Measurements from ENCODE around the gene FLT3LG. TPM values are rescaled to one million over a fixed set of nuclear protein-coding genes. Genes with fewer than 3 reads are reported as not detected.
A peak's percentile ranks its signal among the peaks of the same experiment; 100 is the strongest.

FLT3LG gene
- total RNA-seq, 2 donors from 2014 or later = 49.1 to 64.4 TPM

DNA sequence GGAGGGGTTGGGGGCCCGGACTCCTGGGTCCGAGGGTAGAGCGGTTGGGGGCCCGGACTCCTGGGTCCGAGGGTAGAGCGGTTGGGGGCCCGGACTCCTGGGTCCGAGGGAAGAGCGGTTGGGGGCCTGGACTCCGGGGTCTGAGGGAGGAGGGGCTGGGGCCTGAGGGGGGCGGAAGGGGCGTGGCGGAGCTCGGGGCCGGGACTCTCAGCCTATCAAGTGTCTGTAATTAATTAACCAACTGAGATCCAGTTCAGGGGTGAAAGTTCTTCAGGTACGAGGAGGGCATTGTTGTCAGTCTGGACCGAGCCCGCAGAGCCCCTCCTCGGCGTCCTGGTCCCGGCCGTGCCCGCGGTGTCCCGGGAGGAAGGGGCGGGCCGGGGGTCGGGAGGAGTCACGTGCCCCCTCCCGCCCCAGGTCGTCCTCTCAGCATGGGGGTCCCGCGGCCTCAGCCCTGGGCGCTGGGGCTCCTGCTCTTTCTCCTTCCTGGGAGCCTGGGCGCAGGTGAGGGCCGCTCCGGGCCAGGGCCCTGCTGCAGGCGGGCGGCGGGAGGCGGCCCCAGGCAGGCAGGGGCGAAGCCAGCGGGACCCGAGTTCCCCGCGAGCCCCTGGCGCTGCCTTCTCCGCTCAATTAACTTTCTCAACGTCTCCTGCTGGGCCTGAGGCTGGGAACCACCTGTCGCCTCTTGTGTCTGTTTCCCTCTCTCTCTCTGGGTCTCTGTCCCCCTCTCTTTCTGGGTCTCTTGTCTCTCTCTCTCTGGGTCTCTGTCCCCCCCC, 39.1 kb downstream of the FLT3LG start:
- peak; percentile 66 to 69 for ATAC-seq
- H3K36me3 Mint-ChIP-seq = no peaks in the 10 kb centered on the region
- DNase-seq (ENCODE audit: low spot score in 2 of 2) = no peak
- H3K9me3 Mint-ChIP-seq = no peaks in the 10 kb centered on the region
- peak overlapping the region; percentile 82 to 92 for H3K27ac Mint-ChIP-seq

DNA sequence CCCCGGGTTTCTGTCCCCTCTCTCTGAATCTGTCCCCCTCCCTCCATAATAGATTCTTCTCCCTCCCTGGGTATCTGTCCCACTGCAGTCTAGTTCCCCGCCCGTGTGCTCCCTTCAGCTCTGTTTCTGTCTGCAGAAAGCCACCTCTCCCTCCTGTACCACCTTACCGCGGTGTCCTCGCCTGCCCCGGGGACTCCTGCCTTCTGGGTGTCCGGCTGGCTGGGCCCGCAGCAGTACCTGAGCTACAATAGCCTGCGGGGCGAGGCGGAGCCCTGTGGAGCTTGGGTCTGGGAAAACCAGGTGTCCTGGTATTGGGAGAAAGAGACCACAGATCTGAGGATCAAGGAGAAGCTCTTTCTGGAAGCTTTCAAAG, 39.7 kb downstream of the FLT3LG start:
- Mint-ChIP-seq H3K36me3 (no peaks in the 10 kb centered on the region), H3K9me3 (no peaks in the 10 kb centered on the region), H3K27ac (peak overlapping the region; percentile 75 to 92)
- no peak for DNase-seq (ENCODE audit: low spot score in 2 of 2)
- ATAC-seq = peak; percentile 18 to 33

DNA sequence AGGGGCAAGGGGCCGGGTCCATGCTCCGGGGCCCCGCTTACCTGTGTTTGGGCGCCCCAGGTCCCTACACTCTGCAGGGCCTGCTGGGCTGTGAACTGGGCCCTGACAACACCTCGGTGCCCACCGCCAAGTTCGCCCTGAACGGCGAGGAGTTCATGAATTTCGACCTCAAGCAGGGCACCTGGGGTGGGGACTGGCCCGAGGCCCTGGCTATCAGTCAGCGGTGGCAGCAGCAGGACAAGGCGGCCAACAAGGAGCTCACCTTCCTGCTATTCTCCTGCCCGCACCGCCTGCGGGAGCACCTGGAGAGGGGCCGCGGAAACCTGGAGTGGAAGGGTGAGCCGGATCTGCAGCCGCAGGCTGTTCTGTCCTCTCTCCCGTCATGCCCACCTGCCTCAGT, 40.1 kb downstream of the FLT3LG start:
- DNase-seq (ENCODE audit: low spot score in 2 of 2) (no peak), ATAC-seq (no peak)
- Mint-ChIP-seq H3K36me3 (no peaks in the 10 kb centered on the region), H3K9me3 (no peaks in the 10 kb centered on the region), H3K27ac (peak overlapping the region in 1 of 2 donors; percentile 75)

DNA sequence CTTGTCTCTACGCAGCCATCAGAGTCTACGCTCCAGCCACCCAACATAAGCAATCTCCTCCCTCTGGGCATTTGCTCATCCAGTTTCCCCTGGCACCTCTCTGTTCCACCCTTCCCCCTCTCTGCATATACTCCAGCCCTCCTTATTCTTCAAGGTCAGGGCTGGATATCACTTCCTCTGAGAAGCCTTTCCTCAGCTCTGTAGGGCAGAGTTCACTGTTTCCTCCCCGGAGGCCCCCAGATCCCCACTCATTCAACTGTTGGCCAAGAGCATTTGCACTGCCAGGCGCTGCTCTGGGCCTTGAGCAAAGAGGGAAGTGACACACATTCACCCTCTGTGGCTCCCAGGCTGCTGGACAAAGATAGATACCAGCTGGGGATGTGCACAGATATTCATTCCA, 41.8 kb downstream of the FLT3LG start:
- Mint-ChIP-seq H3K27ac (peak overlapping the region; percentile 12 to 87), H3K9me3 (no peaks in the 10 kb centered on the region), H3K36me3 (no peaks in the 10 kb centered on the region)
- ATAC-seq (no peak), DNase-seq (ENCODE audit: low spot score in 2 of 2) (no peak)

DNA sequence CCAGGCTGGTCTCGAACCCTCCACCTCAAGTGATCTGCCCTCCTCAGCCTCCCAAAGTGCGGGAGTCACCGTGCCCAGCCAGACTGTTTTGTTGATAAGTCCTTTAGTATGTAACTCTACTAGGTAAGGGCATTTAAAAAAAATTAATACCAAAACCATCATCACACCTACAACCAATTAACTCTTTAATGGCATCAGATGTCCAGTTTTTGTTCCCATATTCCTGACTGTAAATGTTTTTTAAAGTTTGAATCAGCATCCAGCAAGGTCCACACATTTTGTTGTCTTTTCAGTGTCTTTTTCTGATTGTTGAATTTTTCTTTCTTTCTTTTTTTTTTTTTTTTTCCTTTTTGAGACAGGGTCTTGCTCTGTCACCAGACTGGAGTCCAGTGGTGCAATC, 44.0 kb downstream of the FLT3LG start:
- no peak for ATAC-seq
- H3K27ac Mint-ChIP-seq = no peak overlapping the region
- H3K9me3 Mint-ChIP-seq = no peaks in the 10 kb centered on the region
- no peak for DNase-seq (ENCODE audit: low spot score in 2 of 2)
- H3K36me3 Mint-ChIP-seq = no peaks in the 10 kb centered on the region

DNA sequence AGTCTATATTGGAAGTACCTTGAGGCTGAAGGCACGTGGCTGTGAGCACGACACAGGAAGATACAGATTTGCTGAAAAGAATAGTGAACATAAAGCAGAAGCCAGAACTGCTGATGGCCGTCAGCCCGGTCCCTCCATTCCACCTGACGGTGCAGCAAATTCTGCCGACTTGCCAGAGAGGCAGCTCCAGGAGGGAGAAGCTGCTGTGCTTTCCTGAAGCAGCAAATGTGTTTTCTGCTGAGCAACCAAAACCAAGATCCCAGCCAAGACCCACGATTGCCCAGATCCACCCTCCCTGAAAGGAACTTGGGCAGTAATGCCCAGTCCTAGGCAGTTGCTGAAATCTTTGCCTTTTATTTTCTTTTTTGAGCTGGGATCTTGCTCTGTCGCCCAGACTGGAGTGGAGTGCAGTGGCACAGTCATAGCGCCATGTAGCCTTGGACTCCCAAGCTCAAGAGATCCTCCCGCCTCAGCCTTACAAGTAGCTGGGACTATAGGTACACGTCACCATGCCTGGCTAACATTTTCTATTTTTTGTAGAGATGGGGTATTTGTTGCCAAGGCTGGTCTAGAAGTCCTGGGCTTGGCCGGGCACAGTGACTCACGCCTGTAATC, 46.8 kb downstream of the FLT3LG start:
- no peaks in the 10 kb centered on the region for H3K36me3 Mint-ChIP-seq
- DNase-seq (ENCODE audit: low spot score in 2 of 2) (no peak), ATAC-seq (no peak)
- H3K27ac Mint-ChIP-seq = no peak overlapping the region
- H3K9me3 Mint-ChIP-seq = no peaks in the 10 kb centered on the region

DNA sequence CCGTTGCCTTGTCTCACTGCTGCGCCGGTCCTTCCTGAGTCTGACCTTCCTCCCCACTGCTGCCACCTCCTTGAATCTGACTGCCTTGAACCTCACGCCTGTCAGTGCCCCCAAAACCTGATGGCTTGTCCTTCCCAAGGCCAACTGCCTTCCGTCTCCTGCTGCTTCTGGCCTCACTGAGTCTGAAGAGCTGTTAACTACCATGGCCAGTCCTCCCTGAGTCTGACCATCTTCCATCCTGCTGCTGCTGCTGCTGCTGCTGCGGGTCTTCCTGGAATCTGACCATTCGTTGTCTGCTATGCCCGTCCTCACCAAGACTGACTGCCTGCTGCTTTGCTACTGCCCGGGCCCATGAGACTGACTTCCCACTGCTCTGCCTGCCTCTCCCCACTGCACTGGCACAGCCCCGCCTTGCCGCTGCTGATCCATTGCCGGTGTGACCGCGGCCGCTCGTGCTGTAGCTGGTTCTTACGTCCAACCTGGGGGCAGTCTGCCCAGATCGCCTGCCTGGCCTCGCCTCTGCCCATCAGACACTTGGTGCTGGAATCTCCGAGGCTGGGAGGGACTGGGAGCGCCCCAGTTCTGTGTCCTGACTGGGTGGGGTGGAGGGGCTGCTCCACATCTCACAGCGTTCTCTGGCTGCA, 50.9 kb downstream of the FLT3LG start:
- Mint-ChIP-seq H3K27ac (peak overlapping the region in 1 of 2 donors; percentile 6), H3K36me3 (peaks cover 0 to 5% of the 10 kb centered on the region in 2 donors), H3K9me3 (no peaks in the 10 kb centered on the region)
- ATAC-seq (no peak), DNase-seq (ENCODE audit: low spot score in 2 of 2) (no peak)

DNA sequence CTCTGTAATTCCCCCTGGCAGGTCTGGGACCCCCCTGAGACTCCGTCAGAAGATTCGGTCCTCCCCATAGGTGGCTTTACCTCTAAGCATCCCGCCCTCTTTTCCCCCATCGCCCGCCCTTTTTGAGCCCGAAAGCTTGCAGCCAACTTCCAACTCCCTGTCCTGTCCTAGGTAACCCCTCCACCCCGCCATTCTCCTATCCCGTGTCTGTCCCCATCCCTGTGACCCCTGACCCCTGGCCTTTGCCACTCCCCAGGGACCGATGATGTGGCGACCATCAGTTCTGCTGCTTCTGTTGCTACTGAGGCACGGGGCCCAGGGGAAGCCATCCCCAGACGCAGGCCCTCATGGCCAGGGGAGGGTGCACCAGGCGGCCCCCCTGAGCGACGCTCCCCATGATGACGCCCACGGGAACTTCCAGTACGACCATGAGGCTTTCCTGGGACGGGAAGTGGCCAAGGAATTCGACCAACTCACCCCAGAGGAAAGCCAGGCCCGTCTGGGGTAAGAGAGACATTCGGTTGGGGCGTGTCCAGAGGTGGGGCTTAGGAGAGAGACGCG, 54.3 kb downstream of the FLT3LG start:
- no peak for ATAC-seq
- Mint-ChIP-seq H3K9me3 (no peaks in the 10 kb centered on the region), H3K27ac (no peak overlapping the region), H3K36me3 (peaks cover 0 to 5% of the 10 kb centered on the region in 2 donors)
- DNase-seq (ENCODE audit: low spot score in 2 of 2) = no peak

DNA sequence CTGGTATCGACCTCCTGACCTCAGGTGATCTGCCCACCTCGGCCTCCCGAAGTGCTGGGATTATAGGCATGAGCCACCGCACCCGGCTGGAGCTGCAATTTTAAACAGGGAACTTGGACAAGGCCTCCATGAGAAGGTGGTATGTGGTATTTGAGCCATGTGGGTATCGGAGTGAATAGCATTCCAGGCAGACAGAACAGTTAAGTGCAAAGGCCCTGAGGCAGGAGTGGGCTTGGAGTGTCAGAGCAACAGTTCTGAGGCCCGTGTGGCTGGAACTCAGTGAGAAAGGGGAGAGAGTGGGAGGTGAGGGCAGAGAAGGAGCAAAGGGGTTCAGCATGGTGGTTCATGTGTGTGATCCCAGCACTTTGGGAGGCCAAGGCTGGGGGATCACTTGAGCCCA, 56.7 kb downstream of the FLT3LG start:
- H3K9me3 Mint-ChIP-seq = no peaks in the 10 kb centered on the region
- H3K27ac Mint-ChIP-seq = no peak overlapping the region
- peaks cover 5% of the 10 kb centered on the region in 2 donors for H3K36me3 Mint-ChIP-seq
- ATAC-seq = no peak
- DNase-seq (ENCODE audit: low spot score in 2 of 2) = no peak

DNA sequence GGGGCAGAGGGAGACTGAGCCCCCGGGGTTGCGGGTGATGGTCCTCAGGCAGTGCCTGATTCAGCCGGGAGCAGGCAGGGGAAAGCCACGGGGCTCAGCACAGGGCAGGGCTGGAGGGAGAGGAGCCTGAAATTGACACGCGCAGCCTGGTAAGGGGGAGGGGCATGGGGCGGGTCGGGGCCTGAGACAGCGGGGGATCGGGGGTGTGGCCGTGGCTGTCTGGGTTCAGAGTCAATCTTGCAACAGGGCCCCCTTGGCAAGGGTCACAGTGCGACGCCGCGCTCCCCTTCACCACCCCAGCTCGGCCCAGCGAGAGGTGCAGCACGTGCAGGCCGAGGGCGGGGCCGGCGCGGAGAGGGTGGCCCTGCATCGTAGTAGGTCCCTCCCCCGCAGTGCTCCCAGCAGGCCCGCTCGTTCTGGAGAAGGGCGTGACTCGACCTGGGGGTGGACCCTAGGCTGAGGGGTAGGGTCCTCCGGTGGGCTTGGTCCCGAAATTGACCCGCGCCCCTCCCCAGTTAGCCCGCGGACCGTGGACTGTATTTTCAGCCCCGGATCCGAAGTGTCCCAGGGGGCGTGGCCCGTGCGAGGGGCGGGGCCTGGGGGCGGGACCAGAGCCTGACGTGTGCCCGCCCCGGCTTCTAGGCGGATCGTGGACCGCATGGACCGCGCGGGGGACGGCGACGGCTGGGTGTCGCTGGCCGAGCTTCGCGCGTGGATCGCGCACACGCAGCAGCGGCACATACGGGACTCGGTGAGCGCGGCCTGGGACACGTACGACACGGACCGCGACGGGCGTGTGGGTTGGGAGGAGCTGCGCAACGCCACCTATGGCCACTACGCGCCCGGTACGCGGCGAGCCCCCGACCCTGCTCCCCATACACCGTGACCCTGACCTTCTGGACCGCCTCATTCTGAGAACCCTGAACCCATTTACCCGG, 59.8 kb downstream of the FLT3LG start:
- DNase-seq (ENCODE audit: low spot score in 2 of 2) (peak; percentile 79 to 91), ATAC-seq (peak; percentile 82 to 89)
- peaks cover 0 to 5% of the 10 kb centered on the region in 2 donors for H3K36me3 Mint-ChIP-seq
- H3K9me3 Mint-ChIP-seq = no peaks in the 10 kb centered on the region
- peak overlapping the region; percentile 77 to 95 for H3K27ac Mint-ChIP-seq

DNA sequence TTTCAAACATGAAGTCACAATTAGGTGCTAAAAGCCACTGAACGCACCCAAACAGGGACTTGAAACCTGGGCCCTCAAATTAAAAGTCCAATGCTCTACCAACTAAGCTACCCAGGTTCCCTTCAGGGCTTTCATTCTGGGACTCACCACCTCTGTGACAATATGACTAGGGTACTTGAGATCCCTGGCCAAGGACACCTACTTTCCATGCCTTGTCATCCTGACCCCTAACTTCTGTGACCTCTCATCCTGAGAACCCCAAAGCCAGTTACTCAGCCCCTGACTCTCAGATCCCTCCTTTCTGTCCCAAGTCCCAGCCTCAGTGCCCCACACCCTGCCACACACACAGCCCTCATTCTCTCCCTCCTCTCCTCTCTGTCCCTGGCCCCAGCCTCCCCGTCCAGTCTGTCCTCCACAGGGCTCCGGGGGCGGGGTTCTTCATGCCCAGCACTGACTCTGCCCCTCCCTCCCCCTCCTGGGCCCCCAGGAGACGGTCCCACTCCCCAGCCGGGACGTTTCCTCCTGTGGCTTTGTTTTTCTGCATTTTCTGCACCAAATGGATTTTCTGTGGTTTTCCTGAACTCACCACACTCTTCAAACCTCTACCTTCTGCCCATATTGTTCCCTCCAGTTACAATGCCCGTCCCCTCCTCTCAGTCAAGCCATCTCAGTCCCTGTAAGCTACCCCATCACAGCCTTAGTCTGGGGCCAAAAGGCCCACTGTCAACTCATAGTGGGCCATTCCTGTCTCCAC, 60.8 kb downstream of the FLT3LG start:
- H3K27ac Mint-ChIP-seq = peak overlapping the region; percentile 77 to 94
- ATAC-seq (peak; percentile 2 to 57), DNase-seq (ENCODE audit: low spot score in 2 of 2) (no peak)
- peaks cover 0 to 5% of the 10 kb centered on the region in 2 donors for H3K36me3 Mint-ChIP-seq
- H3K9me3 Mint-ChIP-seq = no peaks in the 10 kb centered on the region

Other genes with a start within 250 kb of the FLT3LG start
- gene SLC6A16, start 149.0 kb upstream of the FLT3LG start, total RNA-seq = 1 to 10 TPM; 1.0 to 2.3 TPM
- 100 to 1,000 TPM; 166 to 194 TPM for gene CD37, start 138.8 kb upstream of the FLT3LG start, total RNA-seq
- gene TEAD2, start 111.8 kb upstream of the FLT3LG start, total RNA-seq = under 1 TPM in 1 of 2 donors, not detected in 1; 0.32 TPM
- not detected for gene DKKL1, start 110.3 kb upstream of the FLT3LG start, total RNA-seq
- gene KASH5, start 86.0 kb upstream of the FLT3LG start, total RNA-seq = 1 to 10 TPM in 1 of 2 donors, under 1 TPM in 1; 0.95 to 1.7 TPM
- not detected for gene PTH2, start 50.8 kb upstream of the FLT3LG start, total RNA-seq
- gene GFY, start 48.8 kb upstream of the FLT3LG start, total RNA-seq = not detected
- gene SLC17A7, start 32.7 kb upstream of the FLT3LG start, total RNA-seq = under 1 TPM; 0.20 to 0.33 TPM
- gene PIH1D1, start 22.4 kb upstream of the FLT3LG start, total RNA-seq = 100 to 1,000 TPM in 1 of 2 donors, 10 to 100 TPM in 1; 92.9 to 184 TPM
- 10 to 100 TPM; 22.6 to 34.0 TPM for gene ALDH16A1, start 21.0 kb upstream of the FLT3LG start, total RNA-seq
- 1,000 to 10,000 TPM; 4,147 to 5,288 TPM for gene RPL13A, start 13.4 kb downstream of the FLT3LG start, total RNA-seq
- gene RPS11, start 22.2 kb downstream of the FLT3LG start, total RNA-seq = 1,000 to 10,000 TPM; 2,570 to 2,967 TPM
- 10 to 100 TPM; 17.5 to 18.1 TPM for gene FCGRT, start 38.4 kb downstream of the FLT3LG start, total RNA-seq
- 10 to 100 TPM in 1 of 2 donors, 1 to 10 TPM in 1; 5.4 to 13.0 TPM for gene RCN3, start 53.8 kb downstream of the FLT3LG start, total RNA-seq
- gene NOSIP, start 106.3 kb downstream of the FLT3LG start, total RNA-seq = 10 to 100 TPM; 90.7 to 96.1 TPM
- gene PRRG2, start 107.1 kb downstream of the FLT3LG start, total RNA-seq = 10 to 100 TPM in 1 of 2 donors, 1 to 10 TPM in 1; 2.3 to 10.8 TPM
- gene PRR12, start 117.0 kb downstream of the FLT3LG start, total RNA-seq = 10 to 100 TPM; 28.9 to 32.9 TPM
- gene RRAS, start 165.9 kb downstream of the FLT3LG start, total RNA-seq = 10 to 100 TPM in 1 of 2 donors, 1 to 10 TPM in 1; 6.0 to 12.9 TPM
- gene SCAF1, start 168.0 kb downstream of the FLT3LG start, total RNA-seq = 10 to 100 TPM; 49.8 to 57.4 TPM
- 100 to 1,000 TPM; 135 to 202 TPM for gene IRF3, start 191.6 kb downstream of the FLT3LG start, total RNA-seq
- 10 to 100 TPM; 69.6 to 93.4 TPM for gene BCL2L12, start 191.7 kb downstream of the FLT3LG start, total RNA-seq
- gene PRMT1, start 203.1 kb downstream of the FLT3LG start, total RNA-seq = 100 to 1,000 TPM; 248 to 309 TPM
- gene ADM5, start 215.4 kb downstream of the FLT3LG start, total RNA-seq = 1 to 10 TPM; 5.6 to 6.2 TPM
- gene CPT1C, start 216.9 kb downstream of the FLT3LG start, total RNA-seq = 1 to 10 TPM; 4.1 to 4.3 TPM